Measurements from ENCODE around the gene IL25.

Gene IL25

DNA sequence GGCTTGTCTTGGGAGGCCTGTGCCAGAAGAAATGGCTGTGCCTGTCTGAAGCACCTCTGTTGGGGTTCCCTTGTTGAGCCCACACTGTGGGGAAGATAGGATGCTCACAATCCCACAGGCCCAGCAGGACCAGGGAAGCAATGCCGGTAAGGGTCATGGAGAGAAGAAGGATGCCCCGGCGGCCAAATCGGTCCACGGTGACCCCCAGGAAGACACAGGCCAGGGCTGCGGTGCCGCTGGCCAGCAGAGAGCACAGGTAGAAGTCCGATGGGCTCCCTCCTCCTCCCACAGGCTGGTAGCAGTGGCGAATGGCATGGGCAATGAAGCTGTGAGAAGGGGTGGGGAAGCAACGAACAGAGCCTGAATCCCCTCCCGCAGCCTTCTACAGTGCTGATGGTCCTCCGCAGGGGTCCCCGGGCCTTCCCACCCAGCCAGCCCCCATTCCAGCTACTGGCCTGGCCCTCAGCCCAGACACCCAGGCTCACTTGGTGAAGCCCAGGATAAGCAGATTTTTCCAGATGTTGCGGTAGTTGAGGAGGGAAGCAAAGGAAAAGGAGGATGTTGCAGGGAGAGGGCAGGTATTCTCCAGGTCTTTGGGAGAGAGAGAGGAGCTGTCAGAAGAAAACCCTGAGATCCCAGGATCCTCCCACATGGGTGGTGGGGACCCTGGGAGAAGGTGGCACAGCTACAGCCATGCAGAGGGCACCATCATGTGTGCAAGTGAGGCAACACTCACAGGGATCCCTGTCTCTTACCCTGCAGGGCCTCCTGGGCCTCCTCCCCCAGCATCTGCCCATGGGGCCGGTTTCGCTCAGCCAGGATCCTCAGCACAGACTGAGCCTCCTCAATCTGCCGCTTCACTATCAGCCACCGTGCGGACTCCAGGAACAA is 25.0 kb upstream of the IL25 start:
- no peak overlapping the region for H3K4me3 ChIP-seq (ENCODE audit: low read length)
- no peak for TF ChIP-seq ZNF274 (IDR thresholded peaks at IDR 0.05; ENCODE audit: low read depth, low read length)

DNA sequence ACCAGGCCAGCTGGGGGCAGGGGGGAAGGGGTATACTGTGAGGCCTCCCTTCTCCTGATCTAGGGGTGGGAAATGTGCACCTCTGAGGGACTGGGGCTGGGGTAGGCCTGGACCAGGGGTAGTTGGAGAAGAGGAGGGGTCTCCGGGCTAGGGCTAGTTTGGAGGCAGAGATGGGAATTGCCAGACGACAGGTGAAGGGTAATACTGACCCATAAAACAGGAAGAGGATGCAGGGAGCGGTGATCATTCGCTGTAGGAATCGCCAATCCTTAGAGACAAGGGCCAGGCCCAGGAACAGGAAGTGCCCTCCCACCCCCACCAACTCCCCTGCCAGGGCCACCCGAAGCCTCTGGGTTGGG is 24.3 kb upstream of the IL25 start:
- TF ChIP-seq ZNF274 (IDR thresholded peaks at IDR 0.05; ENCODE audit: low read depth, low read length), result no peak
- no peak overlapping the region for H3K4me3 ChIP-seq (ENCODE audit: low read length)

DNA sequence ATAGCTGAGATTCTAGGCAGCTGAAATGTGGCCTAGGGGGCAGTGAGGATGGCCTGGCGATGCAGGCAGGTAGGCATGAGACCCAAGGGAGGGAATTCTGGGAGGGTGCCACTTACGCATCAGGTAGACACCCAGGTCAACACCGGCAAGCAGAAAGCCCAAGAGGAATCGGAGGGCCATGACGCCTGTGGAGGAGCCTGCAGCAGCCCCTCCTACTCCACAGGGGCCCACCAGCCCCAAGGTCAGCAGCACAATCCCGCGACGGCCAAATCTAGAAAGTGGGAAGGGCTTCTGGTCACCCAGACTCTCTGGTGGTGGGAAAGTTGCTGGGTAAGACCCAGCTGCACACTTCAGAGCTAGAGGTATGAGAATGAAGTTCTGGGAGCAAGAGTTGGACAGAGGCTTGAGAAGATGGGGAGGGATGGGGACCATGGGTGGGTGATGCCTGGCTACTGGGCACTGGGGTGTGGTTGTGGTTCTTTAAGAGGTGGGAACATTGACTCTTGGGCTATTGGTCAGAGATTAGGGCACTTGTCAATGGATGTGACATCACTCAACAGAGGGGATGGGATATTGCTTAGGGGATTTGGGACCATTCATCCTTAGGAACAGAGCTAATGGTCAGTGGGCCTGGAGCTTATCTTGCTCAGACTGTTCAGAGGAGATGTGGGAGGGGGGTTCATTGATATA is 23.3 kb upstream of the IL25 start:
- TF ChIP-seq ZNF274 (IDR thresholded peaks at IDR 0.05; ENCODE audit: low read depth, low read length), result no peak
- H3K4me3 ChIP-seq (ENCODE audit: low read length), result no peak overlapping the region

DNA sequence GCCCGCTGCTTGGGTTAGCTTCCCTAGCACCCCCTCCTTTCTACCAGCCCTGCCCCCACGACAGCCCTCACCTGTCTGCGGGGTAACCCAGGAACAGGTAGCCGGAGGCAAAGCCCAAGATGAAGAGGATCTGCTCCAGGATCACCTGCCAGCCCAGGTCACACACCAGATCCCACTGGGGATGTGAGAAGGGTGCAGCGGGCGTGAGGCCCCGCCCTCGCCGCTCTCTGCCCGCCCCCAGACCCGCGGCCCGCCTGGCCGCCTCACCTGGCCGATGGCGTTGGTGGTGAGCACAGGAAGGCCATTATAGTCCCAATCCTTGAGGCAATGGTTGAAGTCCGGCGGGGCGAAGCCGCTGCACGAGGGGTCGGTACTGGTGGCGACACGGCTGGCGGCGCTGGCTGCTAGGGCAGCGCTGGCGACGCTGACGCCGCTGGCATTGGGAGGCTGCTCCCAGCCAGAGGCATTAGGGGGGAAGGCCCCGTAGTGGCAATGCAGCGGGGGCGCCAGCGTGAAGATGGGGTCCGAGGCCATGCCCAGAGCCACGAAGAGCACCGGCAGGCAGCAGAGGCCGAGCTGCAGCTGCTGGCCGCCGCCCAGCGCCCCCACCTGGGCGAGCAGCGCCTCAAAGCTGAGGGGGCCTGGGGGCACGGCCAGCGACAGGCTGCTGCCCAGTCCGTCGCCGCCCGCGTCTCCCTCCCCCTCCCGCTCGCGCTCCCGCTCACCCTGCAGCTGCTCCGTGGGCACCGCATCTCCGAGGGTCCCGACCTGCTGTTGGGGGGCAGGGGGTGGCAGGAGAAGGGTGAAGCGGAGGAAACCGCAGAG is 20.7 kb upstream of the IL25 start:
- H3K4me3 ChIP-seq (ENCODE audit: low read length), result no peak overlapping the region

DNA sequence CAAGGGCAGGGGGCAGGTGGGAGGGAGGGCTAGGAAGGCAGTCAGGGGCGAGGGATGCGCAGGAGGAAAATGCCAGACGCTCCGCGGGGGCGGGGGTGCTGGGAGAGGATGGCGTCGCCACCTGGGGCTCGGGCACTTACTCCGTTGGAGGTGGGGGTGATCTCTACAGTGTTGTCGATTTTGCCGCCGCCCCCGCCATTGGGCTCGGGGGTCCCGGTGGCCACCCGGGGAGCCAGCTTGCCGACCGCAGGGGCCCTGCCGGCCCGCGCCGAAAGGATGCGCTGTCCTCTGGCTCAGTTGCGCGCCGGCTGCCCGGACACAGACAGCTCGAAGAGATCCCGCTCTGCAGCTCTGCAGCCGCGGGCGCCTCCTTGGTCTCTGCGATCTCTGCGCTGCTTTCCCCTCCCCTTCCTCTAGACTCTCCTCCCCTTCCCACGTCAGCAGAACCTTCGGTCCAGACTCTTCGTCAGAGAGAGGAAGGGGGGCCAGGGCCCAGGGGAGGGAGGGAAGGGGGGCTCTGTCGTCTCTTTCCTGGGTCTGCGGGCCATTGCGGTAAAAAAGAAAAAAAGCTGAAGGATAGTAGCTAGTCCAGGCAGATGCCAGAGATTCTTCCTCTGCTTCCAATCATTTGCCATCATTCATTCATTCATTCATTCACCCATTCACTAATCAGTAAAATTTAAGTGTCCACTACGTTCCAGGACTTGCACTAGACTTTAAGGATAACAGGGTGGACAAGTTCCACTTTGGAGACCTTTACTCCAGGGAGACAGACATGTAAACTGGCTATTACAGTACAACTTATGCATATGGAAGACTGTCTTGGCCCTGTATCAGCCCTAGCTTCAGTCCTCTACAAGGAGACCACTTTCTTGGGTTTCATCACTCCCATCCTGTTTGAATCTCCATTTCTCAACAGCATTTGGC is 19.8 kb upstream of the IL25 start, which contains the start of gene SLC22A17:
Gene SLC22A17, minus strand, starts transcription at position 382 of the 927 bp plus-strand sequence.
- no peak for TF ChIP-seq ZNF274 (IDR thresholded peaks at IDR 0.05; ENCODE audit: low read depth, low read length)
- H3K4me3 ChIP-seq (ENCODE audit: low read length), result no peak within 1 kb of the TSS

More for the DNA sequence above, 20.7 kb upstream of the IL25 start:
- no peak for TF ChIP-seq ZNF274 (IDR thresholded peaks at IDR 0.05; ENCODE audit: low read depth, low read length)

- no peak overlapping the region for H3K4me3 ChIP-seq (ENCODE audit: low read length)
- no peak for TF ChIP-seq ZNF274 (IDR thresholded peaks at IDR 0.05; ENCODE audit: low read depth, low read length)
These were observed 19.2 kb upstream of the IL25 start for GRCh38 chr14:23353433-23353780.

GRCh38 chr14:23354990-23355389 is 17.6 kb upstream of the IL25 start:
- TF ChIP-seq ZNF274 (IDR thresholded peaks at IDR 0.05; ENCODE audit: low read depth, low read length), result no peak
- no peak overlapping the region for H3K4me3 ChIP-seq (ENCODE audit: low read length)

DNA sequence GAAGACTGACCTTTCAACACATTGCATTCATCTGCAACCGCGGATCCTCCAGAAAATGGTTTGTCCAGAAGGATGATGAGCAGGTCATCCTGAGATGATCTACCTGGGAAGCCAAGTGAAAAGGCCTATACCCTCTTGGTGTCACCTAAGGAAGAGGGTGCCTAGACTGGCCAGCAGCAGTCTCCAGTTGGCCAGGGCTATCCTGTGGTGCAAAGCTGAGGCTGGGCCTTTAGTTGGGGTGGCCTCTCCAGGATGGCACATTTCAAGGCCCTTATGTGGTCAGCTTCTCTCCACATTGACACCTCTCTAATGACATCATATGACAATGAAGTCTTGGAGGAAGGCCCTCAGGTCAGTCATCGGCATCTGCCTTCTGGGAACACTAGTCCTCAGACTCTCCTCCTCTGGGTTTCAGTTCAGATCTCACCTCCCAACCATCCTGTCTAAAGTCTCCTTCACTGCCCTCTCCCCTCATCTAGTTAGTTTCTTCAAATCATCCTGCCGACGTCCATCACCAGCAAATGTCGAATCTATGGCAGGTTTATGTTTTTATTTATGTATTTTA is 16.7 kb upstream of the IL25 start:
- TF ChIP-seq ZNF274 (IDR thresholded peaks at IDR 0.05; ENCODE audit: low read depth, low read length), result no peak
- no peak overlapping the region for H3K4me3 ChIP-seq (ENCODE audit: low read length)

DNA sequence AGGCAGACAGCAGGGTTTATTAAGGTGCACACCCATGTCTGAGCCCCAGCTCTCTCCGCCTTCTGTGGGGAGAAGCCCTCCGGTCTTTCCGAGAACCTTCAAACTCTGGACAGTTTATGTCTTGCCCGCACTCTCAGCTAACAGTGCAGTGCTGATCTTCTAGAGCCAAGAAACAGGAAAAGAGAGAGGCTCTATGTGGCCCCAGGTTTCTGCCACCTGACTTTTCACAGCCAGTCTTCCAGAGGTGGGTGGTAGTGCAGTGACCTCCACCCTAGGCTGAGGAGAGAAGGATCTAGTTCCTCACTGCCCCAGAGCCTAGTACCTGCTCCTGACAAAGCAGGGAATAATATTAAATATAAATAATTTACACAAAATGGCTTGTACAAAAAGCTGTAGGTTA is 15.9 kb upstream of the IL25 start:
- no peak for TF ChIP-seq ZNF274 (IDR thresholded peaks at IDR 0.05; ENCODE audit: low read depth, low read length)
- no peak overlapping the region for H3K4me3 ChIP-seq (ENCODE audit: low read length)

GRCh38 chr14:23357261-23357660 is 15.3 kb upstream of the IL25 start:
- H3K4me3 ChIP-seq (ENCODE audit: low read length), result no peak overlapping the region
- no peak for TF ChIP-seq ZNF274 (IDR thresholded peaks at IDR 0.05; ENCODE audit: low read depth, low read length)

DNA sequence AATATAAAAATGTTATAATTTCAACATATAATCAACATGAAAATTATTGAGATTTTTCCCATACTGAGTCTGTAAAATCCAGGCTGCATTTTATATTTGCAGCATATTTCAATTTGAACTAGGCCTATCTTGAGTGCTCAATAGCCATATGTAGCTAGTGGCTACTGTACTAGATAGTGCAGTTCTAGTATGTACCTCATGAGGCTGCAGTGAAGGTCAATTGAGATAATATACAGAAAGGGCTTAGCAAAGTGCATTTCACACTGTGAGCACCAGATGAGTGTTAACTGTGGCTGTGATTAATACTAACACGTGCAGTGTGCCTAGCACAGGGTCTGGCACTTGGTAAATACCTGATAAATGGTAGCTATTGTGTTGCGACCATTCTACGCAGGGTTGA is 14.6 kb upstream of the IL25 start:
- H3K4me3 ChIP-seq (ENCODE audit: low read length), result no peak overlapping the region
- no peak for TF ChIP-seq ZNF274 (IDR thresholded peaks at IDR 0.05; ENCODE audit: low read depth, low read length)

DNA sequence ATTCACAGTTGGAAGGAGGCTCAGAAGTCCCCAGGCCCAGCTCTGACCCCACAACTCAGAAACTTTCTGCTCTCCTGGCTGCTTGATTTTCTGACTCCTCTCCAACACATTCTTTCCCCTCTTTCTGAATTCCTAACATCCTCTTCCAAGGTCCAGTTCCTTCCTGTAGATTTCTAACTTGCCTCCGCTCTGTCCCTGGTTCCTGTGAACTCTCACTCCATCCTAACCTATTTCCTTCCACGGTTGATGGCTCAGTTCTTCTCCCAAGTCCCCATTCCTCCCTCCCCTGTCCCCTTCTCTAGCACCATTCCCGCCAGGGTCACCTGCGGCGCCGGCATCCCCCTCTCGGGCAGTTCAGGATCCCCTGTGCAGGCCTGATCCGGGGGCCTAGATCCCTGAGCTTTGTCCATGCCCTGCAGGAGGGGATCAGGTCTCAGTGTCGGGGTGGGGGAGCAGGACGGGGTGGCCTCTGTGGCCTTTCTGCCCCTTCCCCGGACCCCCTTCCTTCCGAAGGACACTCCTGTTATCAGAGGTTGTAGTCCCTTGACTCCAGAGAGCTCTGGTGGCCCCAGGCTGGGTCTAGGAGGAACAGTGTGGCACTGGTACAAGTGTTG is 13.9 kb upstream of the IL25 start:
- no peak for TF ChIP-seq ZNF274 (IDR thresholded peaks at IDR 0.05; ENCODE audit: low read depth, low read length)
- no peak overlapping the region for H3K4me3 ChIP-seq (ENCODE audit: low read length)

GRCh38 chr14:23359167-23359626 is 13.4 kb upstream of the IL25 start:
- H3K4me3 ChIP-seq (ENCODE audit: low read length), result no peak overlapping the region
- TF ChIP-seq ZNF274 (IDR thresholded peaks at IDR 0.05; ENCODE audit: low read depth, low read length), result no peak
